Stimulated activated CD8-positive, alpha-beta memory T cell treated with anti-CD3 and anti-CD28 coated beads, Interleukin-12 subunit alpha, Interleukin-12 subunit beta, amount 100 ng/mL, for 4 hours (primary cell): ENCODE measurements around the gene TRIM64C.
"Not testable (repeated sequence)": the region's sequence is repeated elsewhere in the genome, so short reads cannot be mapped to it uniquely, and the experiment has no call there.

ENCODE experiments used
- DNase-seq: peaks from one replicate; pipeline ENCODE4 v3.0.0-alpha.2; 2020; ENCODE audit warnings: low read depth

Gene TRIM64C

GRCh38 chr11:49059012-49059411 lies at the start of gene TRIM64C:
TSS of gene TRIM64C (minus strand) at chr11:49059112. CDS start at chr11:49059112, 0 bp downstream.
- DNase-seq, result not testable (repeated sequence)

GRCh38 chr11:49102356-49102755 lies 43.4 kb upstream of the TRIM64C start:
- not testable (repeated sequence) for DNase-seq

- not testable (repeated sequence) for DNase-seq
Measured at GRCh38 chr11:49069897-49070296, 11.0 kb upstream of the TRIM64C start.

GRCh38 chr11:49049821-49050220 lies 9.1 kb downstream of the TRIM64C start:
- not testable (repeated sequence) for DNase-seq

- not testable (repeated sequence) for DNase-seq
Measured at GRCh38 chr11:49048229-49048628, 10.7 kb downstream of the TRIM64C start.

- not testable (repeated sequence) for DNase-seq
Measured at GRCh38 chr11:49028523-49028922, 30.4 kb downstream of the TRIM64C start, which contains the start of gene TRIM49B. TSS of gene TRIM49B (plus strand) at chr11:49028823. CDS start at chr11:49031600, 2,777 bp downstream.
